ENCODE results near the gene NRIP3. TPM values are rescaled to one million over a fixed set of nuclear protein-coding genes. Genes with fewer than 3 reads are reported as not detected.

NRIP3 gene
- total and polyA plus RNA-seq, 8 donors, result 1.1 to 4.8 (median 2.7) TPM

DNA sequence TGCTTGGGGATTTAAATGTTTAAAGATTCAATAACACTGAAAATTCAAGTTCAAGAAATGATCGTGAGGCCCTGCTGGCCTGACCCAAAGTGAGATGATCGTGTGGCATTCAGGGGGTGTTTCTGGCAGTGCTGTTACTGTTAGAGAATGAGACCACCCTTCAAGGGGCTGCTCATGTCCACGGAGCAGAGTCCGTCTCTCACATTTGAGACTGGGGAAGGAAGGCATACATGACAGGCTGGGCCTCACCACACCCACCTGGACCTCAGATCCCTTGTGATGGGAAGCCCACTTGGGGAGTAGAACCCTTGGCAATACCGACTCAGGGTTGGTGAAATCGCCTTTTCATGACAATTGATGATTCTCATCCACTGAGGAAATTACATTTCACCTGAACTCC lies 16.1 kb upstream of the NRIP3 start:
- TF ChIP-seq, protein P1, sequence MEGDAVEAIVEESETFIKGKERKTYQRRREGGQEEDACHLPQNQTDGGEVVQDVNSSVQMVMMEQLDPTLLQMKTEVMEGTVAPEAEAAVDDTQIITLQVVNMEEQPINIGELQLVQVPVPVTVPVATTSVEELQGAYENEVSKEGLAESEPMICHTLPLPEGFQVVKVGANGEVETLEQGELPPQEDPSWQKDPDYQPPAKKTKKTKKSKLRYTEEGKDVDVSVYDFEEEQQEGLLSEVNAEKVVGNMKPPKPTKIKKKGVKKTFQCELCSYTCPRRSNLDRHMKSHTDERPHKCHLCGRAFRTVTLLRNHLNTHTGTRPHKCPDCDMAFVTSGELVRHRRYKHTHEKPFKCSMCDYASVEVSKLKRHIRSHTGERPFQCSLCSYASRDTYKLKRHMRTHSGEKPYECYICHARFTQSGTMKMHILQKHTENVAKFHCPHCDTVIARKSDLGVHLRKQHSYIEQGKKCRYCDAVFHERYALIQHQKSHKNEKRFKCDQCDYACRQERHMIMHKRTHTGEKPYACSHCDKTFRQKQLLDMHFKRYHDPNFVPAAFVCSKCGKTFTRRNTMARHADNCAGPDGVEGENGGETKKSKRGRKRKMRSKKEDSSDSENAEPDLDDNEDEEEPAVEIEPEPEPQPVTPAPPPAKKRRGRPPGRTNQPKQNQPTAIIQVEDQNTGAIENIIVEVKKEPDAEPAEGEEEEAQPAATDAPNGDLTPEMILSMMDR (IDR thresholded peaks at IDR 0.05), result no peak
- Histone ChIP-seq H3K36me3 (no peaks in the 10 kb centered on the region), H3K9me3 (no peaks in the 10 kb centered on the region), H3K27me3 (no peaks in the 10 kb centered on the region), H3K4me3 (no peak overlapping the region), H3K4me1 (peaks cover 4 to 29% of the 10 kb centered on the region in 2 donors), H3K27ac (no peak overlapping the region)
- intact Hi-C loops (cut with DNase I), result loop anchor here in 1 of 2 donors (10.0 kb wide), 1 partner anchor 115 kb away; no protein-coding TSS in a partner anchor
- no peak for ATAC-seq
- no peak for DNase-seq

DNA sequence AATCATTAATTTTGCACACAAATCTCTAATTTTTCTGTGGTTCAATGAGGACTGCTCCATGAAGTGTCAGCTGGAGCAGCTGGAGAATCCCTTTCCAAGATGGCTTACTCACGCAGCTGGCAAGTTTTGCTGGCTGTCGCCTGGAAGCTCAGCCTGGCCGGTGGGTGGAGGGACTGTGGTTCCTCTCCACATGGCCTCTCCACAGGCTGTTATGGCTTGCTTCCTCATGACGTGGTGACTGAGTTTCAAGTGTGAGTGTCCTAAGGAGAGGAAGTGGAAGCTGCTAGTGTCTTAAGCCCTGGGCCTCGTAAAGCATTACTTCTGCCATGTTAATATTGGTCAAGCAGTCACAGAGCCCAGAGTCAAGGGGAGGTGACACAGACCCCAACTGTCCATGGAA lies 14.0 kb upstream of the NRIP3 start:
- intact Hi-C loops (cut with DNase I), result loop anchor here in 1 of 2 donors (10.0 kb wide), 1 partner anchor 117 kb away; no protein-coding TSS in a partner anchor
- peak in 2 of 4 donors; percentile 80 to 82 for DNase-seq
- Histone ChIP-seq H3K27ac (peak overlapping the region in 1 of 2 donors; percentile 39), H3K36me3 (no peaks in the 10 kb centered on the region), H3K4me1 (peaks cover 4 to 29% of the 10 kb centered on the region in 2 donors), H3K9me3 (no peaks in the 10 kb centered on the region), H3K4me3 (no peak overlapping the region), H3K27me3 (no peaks in the 10 kb centered on the region)
- TF ChIP-seq, protein P1 (IDR thresholded peaks at IDR 0.05), result no peak
- peak; percentile 76 for ATAC-seq

DNA sequence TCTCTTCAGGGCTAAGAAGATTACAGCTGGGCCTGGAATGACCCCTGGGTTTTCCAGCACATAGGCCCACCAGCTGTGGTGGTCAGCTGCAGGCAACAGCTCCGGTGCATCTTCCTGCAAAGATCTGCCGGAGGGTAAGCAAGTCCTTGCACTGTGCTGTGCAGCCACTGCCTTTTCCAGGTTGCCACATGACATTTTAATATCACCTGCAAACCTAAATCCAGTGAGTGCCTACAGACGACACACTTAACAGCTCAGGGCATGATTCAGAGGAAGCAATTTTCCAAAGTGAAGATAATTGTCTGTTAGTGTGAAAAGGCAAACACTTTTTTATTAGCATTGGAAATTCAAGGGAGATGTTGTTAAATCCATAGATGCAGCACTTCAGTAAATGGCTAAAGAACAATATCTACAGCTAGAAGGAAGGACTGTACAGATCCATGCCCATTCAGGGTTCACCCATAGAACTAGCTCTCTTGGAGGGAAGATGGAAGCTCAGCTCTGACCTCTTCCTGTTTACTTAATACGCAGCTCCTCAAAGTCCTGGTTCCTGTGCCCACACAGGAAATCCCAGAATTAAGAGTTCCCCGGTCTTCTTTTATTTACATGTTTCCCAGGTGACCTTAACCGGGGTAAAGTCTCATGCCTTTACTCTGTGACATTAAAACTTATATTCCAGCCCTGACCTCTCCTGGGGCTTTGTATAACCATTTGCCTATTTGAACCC lies 13.3 kb upstream of the NRIP3 start:
- DNase-seq (no peak), ATAC-seq (peak; percentile 14)
- TF ChIP-seq, protein P1 (IDR thresholded peaks at IDR 0.05), result no peak
- Histone ChIP-seq H3K4me3 (no peak overlapping the region), H3K27ac (peak overlapping the region in 1 of 2 donors; percentile 39), H3K27me3 (no peaks in the 10 kb centered on the region), H3K4me1 (peaks cover 4 to 29% of the 10 kb centered on the region in 2 donors), H3K36me3 (no peaks in the 10 kb centered on the region), H3K9me3 (no peaks in the 10 kb centered on the region)
- intact Hi-C loops (cut with DNase I), result loop anchor here in 1 of 2 donors (10.0 kb wide), 1 partner anchor 118 kb away; no protein-coding TSS in a partner anchor

DNA sequence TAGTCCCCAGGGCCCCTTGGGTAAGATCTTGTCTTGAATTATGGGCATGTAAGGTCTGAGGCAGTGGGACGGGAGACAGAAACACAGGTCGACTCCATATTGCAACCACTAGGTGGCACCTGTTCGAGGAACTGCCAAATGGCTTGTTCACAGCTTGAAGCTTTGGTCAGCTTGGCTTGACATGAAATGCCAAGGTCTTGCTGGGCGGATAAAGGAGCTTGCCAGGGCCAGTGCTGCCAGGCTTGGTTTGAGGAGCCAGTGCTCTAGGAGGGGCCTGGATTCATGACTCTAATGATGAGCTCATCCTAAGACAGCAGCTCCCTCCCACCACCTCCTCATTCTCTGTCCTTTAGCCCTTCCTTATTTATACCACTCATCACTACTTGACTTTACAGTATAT lies 11.9 kb upstream of the NRIP3 start:
- intact Hi-C loops (cut with DNase I), result loop anchor here in 1 of 2 donors (10.0 kb wide), 1 partner anchor 119 kb away; no protein-coding TSS in a partner anchor
- H3K4me3 ChIP-seq, result no peak overlapping the region

DNA sequence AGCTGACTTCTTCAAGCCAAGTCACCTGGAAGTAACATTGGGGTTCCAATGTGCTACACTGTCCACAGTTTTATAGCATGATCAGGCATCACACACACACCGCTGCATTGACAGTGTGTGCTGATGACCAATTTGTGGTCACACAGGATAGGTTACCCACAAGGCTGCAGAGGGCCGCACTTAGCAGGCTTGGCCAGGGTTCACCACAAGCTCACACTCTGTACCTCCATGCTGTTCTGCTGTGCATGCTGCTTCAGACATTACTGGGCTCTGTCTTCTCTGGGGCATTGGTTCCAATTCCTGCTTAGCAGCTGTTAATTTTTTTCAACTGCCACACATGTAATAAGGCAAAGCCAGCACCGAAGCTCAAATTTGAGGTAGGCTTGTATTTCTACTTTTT lies 11.0 kb upstream of the NRIP3 start:
- H3K36me3 ChIP-seq, result no peaks in the 10 kb centered on the region
- H3K27me3 ChIP-seq, result no peaks in the 10 kb centered on the region
- ATAC-seq, result no peak
- H3K4me3 ChIP-seq, result no peak overlapping the region
- no peak overlapping the region for H3K27ac ChIP-seq
- no peaks in the 10 kb centered on the region for H3K9me3 ChIP-seq
- DNase-seq, result no peak
- intact Hi-C loops (cut with DNase I), result loop anchor here in 1 of 2 donors (10.0 kb wide), 1 partner anchor 120 kb away; no protein-coding TSS in a partner anchor
- TF ChIP-seq, protein P1 (IDR thresholded peaks at IDR 0.05), result no peak
- H3K4me1 ChIP-seq, result peaks cover 0 to 29% of the 10 kb centered on the region in 2 donors

More for the DNA sequence above, 11.9 kb upstream of the NRIP3 start:
- Histone ChIP-seq H3K36me3 (no peaks in the 10 kb centered on the region), H3K4me1 (peaks cover under 1 to 29% of the 10 kb centered on the region in 2 donors), H3K27me3 (no peaks in the 10 kb centered on the region), H3K27ac (no peak overlapping the region), H3K9me3 (no peaks in the 10 kb centered on the region)
- DNase-seq (peak in 3 of 4 donors; percentile 56 to 77 (median 61)), ATAC-seq (peak; percentile 92)
- TF ChIP-seq, protein P1 (IDR thresholded peaks at IDR 0.05), result peak; percentile 64 to 86
